ENCODE measurements around the gene PEF1.

DNA sequence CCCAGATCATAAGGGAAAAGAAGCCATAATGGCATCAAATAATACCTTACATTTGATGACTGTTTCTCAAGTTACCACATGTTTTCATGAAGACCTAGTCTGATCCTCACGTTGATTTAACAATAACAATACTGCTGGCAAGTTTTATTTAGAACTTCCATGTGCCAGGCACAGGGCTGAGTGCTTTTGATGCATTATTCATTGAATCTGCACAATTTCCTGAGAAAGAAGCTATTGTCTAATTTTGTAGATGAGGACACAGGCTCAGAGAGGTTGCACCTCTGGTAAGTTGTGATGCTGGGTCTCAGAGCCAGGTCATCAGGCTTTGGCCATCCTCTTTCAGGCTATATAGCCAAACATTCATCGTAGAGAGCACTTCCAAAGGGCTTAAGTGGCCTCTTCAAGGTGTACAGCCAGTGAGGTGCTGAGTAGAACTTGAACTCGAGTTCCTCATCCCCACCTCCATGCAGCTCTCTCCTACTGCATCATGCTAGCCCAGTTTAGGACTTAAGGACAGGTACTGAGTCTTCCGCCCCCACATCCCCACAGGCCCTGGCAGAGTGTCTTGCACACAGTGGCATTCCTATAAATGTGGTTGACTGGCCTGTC is 8.3 kb upstream of the PEF1 start:
- TF ChIP-seq CTCF (conservative IDR thresholded peaks at IDR 0.05; ENCODE audit: low read depth, low read length) (no peak), EZH2 (IDR thresholded peaks at IDR 0.05; ENCODE audit: borderline replicate concordance, low read depth, low read length, poor library complexity, severe bottlenecking) (no peak)

Measured in A673 (cell line).